Esophagus muscularis mucosa (tissue), 4 donors: ENCODE results near the gene NTRK3. TPM values are rescaled to one million over a fixed set of nuclear protein-coding genes. Genes with fewer than 3 reads are reported as not detected.

ENCODE experiments used
- DNase-seq: peaks from one replicate; pipeline ENCODE4 v3.0.0-alpha.2; 2017; ENCODE audit errors: extremely low spot score
- H3K27ac ChIP-seq, 4 donors: fragments of 200-600 bp; sonication (generic); replicated peaks in 1 of 4; 1 replicate in 3 of 4; 2 replicates in 1 of 4; pipeline ENCODE4 v1.5.1; 2016 to 2019; ENCODE audit warnings: mild to moderate bottlenecking in 1 of 4
- H3K27me3 ChIP-seq, 4 donors: fragments of 200-600 bp; sonication (generic); one replicate each; pipeline versions ENCODE4 v1.5.1 to v1.6.0; 2016 to 2019
- H3K36me3 ChIP-seq, 4 donors: fragments of 200-600 bp; sonication (generic); one replicate each; pipeline ENCODE4 v1.5.1; 2016 to 2019
- H3K4me1 ChIP-seq, 4 donors: fragments of 200-600 bp; sonication (generic); one replicate each; pipeline ENCODE4 v1.5.1; 2016 to 2019
- H3K4me3 ChIP-seq, 4 donors: fragments of 200-600 bp; sonication (generic); 1 replicate in 2 of 4; 2 replicates in 2 of 4; pipeline ENCODE4 v1.5.1; 2016 to 2019; ENCODE audit warnings: mild to moderate bottlenecking in 4 of 4, moderate library complexity in 1 of 4
- H3K9me3 ChIP-seq, 4 donors: fragments of 200-600 bp; sonication (generic); 1 replicate in 3 of 4; 2 replicates in 1 of 4; pipeline ENCODE4 v1.5.1; 2016 to 2019
- CTCF ChIP-seq, 3 experiments: fragments of 200-600 bp in 2 of 3; fragments of 450-650 bp in 1 of 3; sonication (generic) in 2 of 3; IDR thresholded peaks; one replicate each; pipeline ENCODE4 v1.5.1; 2017 to 2019; ENCODE audit warnings: antibody characterized with exemption in 3 of 3, mild to moderate bottlenecking in 2 of 3, moderate library complexity in 1 of 3
- EP300 ChIP-seq: sonication (generic); formaldehyde crosslinking; IDR thresholded peaks from one replicate; pipeline ENCODE4 v1.6.1; 2017; ENCODE audit warnings: antibody characterized with exemption
- POLR2A ChIP-seq: fragments of 450-650 bp; IDR thresholded peaks from one replicate; pipeline ENCODE4 v1.6.1; 2017; ENCODE audit warnings: antibody characterized with exemption, moderate library complexity, mild to moderate bottlenecking, low read depth
- POLR2AphosphoS5 ChIP-seq, 2 donors: sonication (generic); formaldehyde crosslinking; IDR thresholded peaks; one replicate each; pipeline ENCODE4 v1.6.1; 2017; ENCODE audit warnings: antibody characterized with exemption in 2 of 2
- WGBS: methylation state at CpG from one replicate; pipeline ENCODE4 v1.1.5; 2018; 5-methylcytosine and 5-hydroxymethylcytosine counted together
- intact Hi-C: fragments of 100-400 bp; cut with DNase I; formaldehyde crosslinking; loops from one replicate; pipeline ENCODE4 v1.15.1; 2023
- total RNA-seq, 4 donors: library from RNA; depleted of rRNA; stranded (reverse); fragments of >200 nt; gene quantifications; one replicate each; pipeline versions ENCODE4 v1.1.0 to v1.2.1, GENCODE V29; 2016

Gene NTRK3
- total RNA-seq, 4 donors from 2014 or later, result 1.7 to 6.3 (median 3.0) TPM

- Histone ChIP-seq H3K27ac (no peak overlapping the region), H3K36me3 (no peaks in the 10 kb centered on the region), H3K27me3 (no peaks in the 10 kb centered on the region), H3K9me3 (no peaks in the 10 kb centered on the region), H3K4me3 (no peak overlapping the region), H3K4me1 (no peaks in the 10 kb centered on the region)
- 78% methylated on average over 6 of the region's 6 CpGs for WGBS
- TF ChIP-seq POLR2A (no peak), EP300 (no peak), POLR2AphosphoS5 (IDR thresholded peaks at IDR 0.05) (no peak), CTCF (IDR thresholded peaks at IDR 0.05) (no peak)
- intact Hi-C loops, result no loop called here
- DNase-seq, result peak; percentile 34
Observed at GRCh38 chr15:87906444-87906843, 350.1 kb downstream of the NTRK3 start.

- DNase-seq, result peak; percentile 90
- Histone ChIP-seq H3K27me3 (no peaks in the 10 kb centered on the region), H3K4me3 (no peak overlapping the region), H3K9me3 (no peaks in the 10 kb centered on the region), H3K27ac (no peak overlapping the region), H3K4me1 (no peaks in the 10 kb centered on the region), H3K36me3 (no peaks in the 10 kb centered on the region)
- intact Hi-C loops, result no loop called here
- WGBS, result 80% methylated on average over 10 of the region's 10 CpGs
- peak in 1 of 2 donors; percentile 6 for TF ChIP-seq POLR2AphosphoS5 (IDR thresholded peaks at IDR 0.05)
- no peak for TF ChIP-seq EP300
Observed at GRCh38 chr15:87902772-87903426, 353.6 kb downstream of the NTRK3 start.

GRCh38 chr15:87901926-87902690 lies 354.4 kb downstream of the NTRK3 start:
- no peak overlapping the region for H3K4me3 ChIP-seq
- H3K36me3 ChIP-seq, result no peaks in the 10 kb centered on the region
- no peaks in the 10 kb centered on the region for H3K9me3 ChIP-seq
- TF ChIP-seq EP300 (no peak), CTCF (IDR thresholded peaks at IDR 0.05) (no peak), POLR2A (no peak), POLR2AphosphoS5 (IDR thresholded peaks at IDR 0.05) (no peak)
- H3K27me3 ChIP-seq, result no peaks in the 10 kb centered on the region
- no peak overlapping the region for H3K27ac ChIP-seq
- WGBS, result 48% methylated on average over 3 of the region's 3 CpGs
- H3K4me1 ChIP-seq, result no peaks in the 10 kb centered on the region
- DNase-seq, result peak; percentile 26
- intact Hi-C loops, result no loop called here

GRCh38 chr15:87901008-87901407 lies 355.5 kb downstream of the NTRK3 start:
- no peak for DNase-seq
- no peaks in the 10 kb centered on the region for H3K27me3 ChIP-seq
- 100% methylated on average over 1 of the region's 1 CpG for WGBS
- H3K4me3 ChIP-seq, result no peak overlapping the region
- TF ChIP-seq EP300 (no peak), CTCF (IDR thresholded peaks at IDR 0.05) (no peak), POLR2A (no peak), POLR2AphosphoS5 (IDR thresholded peaks at IDR 0.05) (no peak)
- H3K4me1 ChIP-seq, result no peaks in the 10 kb centered on the region
- H3K27ac ChIP-seq, result no peak overlapping the region
- no peaks in the 10 kb centered on the region for H3K36me3 ChIP-seq
- H3K9me3 ChIP-seq, result no peaks in the 10 kb centered on the region
- intact Hi-C loops, result no loop called here

GRCh38 chr15:87896936-87897335 lies 359.6 kb downstream of the NTRK3 start:
- TF ChIP-seq CTCF (IDR thresholded peaks at IDR 0.05) (no peak), POLR2A (no peak), POLR2AphosphoS5 (IDR thresholded peaks at IDR 0.05) (no peak), EP300 (no peak)
- H3K9me3 ChIP-seq, result no peaks in the 10 kb centered on the region
- no peaks in the 10 kb centered on the region for H3K36me3 ChIP-seq
- no peak overlapping the region for H3K4me3 ChIP-seq
- peak; percentile 74 for DNase-seq
- H3K27ac ChIP-seq, result no peak overlapping the region
- H3K4me1 ChIP-seq, result no peaks in the 10 kb centered on the region
- intact Hi-C loops, result no loop called here
- 57% methylated on average over 4 of the region's 4 CpGs for WGBS
- peaks cover 0 to 6% (median 0%) of the 10 kb centered on the region in 4 donors for H3K27me3 ChIP-seq
